Caki2 (cell line): ENCODE data around the gene GKN2. TPM values are rescaled to one million over a fixed set of nuclear protein-coding genes. Genes with fewer than 3 reads are reported as not detected.

Source experiments
- DNase-seq: peaks from one replicate; pipeline ENCODE4 v3.0.0-alpha.2; 2015; ENCODE audit warnings: low read depth
- in situ Hi-C: cut with HindIII; loops from 2 replicates; pipeline ENCODE4 v1.10.0; 2016; ENCODE audit warnings: low sequenced_read_pairs, low pct_unique_long_range_greater_than_20kb, mixed read lengths
- total RNA-seq: library from RNA; depleted of rRNA; stranded (reverse); fragments of >200 nt; shearing (Covaris generic); gene quantifications from 2 replicates; pipeline ENCODE4 v1.2.3, GENCODE V29; 2014; ENCODE audit warnings: low replicate concordance

The GKN2 gene
- total RNA-seq, 1 experiment from 2014 or later, result not detected

DNA sequence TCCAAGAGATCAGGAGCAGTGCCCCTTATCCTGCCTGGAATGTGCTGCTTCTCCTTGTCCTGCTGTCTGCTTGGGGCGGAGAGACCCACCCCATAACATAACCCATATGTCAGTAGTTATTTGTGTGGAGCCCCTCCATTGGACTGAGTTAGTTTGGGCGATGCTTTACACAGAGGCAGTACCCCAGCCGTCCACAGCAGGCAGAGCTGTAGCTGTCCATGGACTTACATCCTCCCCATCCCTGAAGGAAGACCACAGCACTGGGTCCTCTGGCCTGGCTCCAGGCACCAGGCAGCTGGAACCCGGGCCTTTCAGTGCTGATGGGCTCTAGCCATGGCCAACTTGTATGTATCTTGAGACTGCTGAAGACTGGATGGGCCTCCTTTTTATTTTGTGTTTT, 20.3 kb downstream of the GKN2 start:
- DNase-seq, result no peak
- in situ Hi-C loops, result no loop called here

DNA sequence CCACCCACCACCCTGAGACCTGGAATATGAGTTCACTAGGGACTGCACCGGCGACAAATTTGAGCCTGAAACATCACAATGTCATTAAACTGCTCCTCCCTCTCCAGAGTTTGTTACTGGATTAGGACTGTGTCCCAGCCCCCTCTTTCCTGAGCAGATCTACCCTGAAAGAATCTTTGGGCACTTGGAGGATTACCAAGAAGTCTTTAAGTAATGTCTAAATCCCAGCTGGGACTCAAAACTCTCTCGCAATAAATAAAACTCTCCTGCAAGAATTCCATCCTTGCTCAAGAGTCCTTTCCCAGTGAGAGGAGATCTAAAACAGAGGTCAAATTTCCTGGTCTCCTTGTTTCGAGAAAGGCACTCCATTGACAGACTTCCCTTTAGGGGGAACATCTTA, 20.9 kb downstream of the GKN2 start:
- in situ Hi-C loops, result no loop called here
- DNase-seq, result no peak

DNA sequence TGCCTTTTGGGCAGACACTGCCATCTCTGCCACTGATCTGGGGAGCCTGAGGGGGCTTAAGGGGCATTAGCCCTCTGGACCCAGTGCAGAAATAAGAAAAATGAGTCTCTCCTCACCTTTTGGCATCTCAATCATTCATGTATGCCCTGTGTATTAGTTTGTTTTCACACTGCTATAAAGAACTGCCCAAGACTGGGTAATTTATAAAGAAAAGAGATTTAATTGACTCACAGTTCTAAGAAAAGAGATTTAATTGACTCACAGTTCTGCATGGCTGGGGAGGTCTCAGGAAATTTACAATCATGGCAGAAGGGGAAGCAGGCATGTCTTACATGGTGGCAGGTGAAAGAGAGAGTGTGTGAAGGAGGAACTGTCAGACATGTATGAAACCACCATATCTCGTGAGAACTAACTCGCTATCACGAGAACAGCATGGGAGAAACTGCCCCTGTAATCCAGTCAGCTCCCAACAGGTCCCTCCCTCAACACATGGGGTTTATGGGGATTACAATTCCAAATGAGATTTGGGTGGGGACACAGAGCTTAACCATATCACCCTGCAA, 21.5 kb downstream of the GKN2 start:
- DNase-seq, result no peak
- in situ Hi-C loops, result no loop called here

DNA sequence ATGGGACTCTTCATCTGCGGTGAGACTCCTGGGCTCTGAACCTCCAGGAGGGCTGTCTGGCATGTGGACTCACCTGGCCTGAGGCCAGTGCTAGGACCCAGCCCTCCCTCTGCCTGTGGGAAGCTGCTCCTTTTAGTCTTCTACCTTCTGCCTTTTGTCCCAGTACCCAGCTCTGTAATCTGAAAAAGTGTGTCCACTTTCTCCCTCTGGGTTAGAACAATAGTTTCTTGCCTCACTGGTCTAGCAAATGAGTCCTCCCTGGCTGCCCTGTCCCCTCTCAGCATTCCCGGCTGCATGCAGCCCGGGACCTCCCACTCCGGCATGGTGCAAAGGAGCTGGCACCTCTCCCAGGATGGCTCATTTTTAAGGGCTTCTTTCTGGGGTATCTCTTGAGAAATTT, 25.9 kb downstream of the GKN2 start:
- DNase-seq, result no peak
- in situ Hi-C loops, result no loop called here

DNA sequence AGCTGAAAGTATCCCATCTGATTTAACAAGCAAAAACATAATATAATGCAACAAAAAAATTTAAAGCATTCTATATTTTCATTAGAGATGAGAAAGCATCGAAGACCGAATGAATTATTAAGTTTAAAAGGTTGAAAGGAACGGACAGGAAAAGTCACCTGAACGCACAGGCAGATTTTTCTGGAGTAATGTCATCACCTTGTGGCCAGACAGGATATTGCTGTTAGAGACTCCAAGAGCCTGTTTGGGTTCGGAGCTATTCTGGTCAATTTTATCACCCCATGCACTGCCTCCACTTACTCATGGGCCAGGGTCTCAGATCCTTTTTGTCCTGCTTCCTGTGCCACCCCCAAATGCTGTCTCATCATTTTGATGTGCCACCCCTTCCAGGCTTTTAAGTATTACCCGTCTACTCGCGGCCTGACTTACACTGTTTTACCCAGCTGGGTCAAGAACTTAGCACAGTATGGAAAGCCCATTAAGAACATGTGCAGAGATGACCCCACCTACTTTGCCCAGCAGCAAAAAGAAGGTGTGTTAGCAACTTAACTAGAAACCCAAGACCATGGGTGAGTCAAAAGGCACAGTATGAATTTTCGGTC, 27.3 kb downstream of the GKN2 start:
- DNase-seq, result peak; percentile 30
- in situ Hi-C loops, result no loop called here

DNA sequence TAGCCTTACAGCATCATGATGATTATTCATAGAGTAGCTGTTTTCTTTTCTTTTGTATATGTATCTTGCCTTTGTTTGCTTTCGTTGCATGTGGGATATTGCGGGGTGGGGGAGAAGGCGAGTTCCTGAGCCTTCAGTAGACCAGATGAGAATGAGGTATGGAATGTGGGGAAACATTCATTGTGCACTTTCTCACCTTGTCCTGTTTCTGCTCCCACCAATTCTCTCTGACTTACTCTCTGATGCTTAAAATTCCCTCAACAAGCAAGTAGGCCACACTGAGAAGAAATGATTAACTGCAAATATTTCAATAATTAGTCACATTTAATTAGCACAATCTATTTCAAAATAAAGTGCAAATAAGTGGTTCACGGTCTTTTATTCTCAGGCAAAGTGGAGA, 31.0 kb downstream of the GKN2 start:
- in situ Hi-C loops, result no loop called here
- DNase-seq, result no peak

DNA sequence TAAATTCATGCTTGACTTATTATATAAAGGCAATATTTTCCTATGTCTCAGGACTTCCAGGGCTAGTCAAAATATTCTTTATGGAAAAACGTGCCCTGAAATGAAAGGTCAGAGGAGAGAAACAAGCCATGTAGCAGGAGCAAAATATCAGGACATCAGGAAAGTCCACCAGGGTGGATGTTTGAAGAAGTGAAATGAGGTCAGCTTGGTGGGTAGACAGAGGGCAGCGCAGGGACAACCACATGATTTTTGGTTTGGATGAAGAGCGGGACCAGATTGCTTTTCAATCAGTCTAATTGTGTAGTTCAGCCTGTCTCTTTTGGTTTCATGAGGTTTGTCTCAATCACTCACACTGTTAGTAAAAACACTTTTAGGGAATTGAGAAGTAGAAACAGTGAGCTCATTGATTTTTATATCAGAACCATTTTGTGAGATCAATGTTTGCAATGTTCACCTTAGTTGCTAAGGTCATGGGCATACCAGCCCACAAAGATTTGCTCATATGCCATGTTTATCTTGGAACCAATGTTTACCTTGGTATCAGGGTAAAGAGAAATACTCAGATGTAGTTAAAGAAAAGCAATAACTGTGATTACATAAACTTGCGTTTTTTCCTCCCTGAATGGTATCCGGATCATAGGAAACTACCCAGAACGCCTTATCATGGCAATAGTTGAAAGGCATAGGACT, 32.1 kb downstream of the GKN2 start:
- DNase-seq, result no peak
- in situ Hi-C loops, result no loop called here

DNA sequence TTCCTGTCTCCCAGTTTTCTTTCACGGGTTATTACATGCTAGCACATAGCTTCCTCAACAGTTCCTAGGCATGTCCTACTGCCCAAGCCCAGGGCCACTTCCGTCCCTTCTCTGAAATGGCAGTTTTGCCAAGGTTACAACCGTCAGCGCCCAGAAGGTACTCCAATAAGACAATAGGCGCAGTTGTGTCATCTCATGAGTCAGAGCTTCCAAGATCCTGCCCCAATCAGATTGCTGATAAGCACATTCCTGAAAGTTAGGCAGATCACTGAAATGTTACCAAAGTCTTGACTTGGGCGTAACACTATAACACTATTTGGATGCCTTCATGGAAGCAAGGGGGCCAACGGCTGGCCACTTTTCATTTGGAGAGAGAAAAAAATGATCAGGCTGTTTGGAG, 34.2 kb downstream of the GKN2 start:
- in situ Hi-C loops, result no loop called here
- no peak for DNase-seq

DNA sequence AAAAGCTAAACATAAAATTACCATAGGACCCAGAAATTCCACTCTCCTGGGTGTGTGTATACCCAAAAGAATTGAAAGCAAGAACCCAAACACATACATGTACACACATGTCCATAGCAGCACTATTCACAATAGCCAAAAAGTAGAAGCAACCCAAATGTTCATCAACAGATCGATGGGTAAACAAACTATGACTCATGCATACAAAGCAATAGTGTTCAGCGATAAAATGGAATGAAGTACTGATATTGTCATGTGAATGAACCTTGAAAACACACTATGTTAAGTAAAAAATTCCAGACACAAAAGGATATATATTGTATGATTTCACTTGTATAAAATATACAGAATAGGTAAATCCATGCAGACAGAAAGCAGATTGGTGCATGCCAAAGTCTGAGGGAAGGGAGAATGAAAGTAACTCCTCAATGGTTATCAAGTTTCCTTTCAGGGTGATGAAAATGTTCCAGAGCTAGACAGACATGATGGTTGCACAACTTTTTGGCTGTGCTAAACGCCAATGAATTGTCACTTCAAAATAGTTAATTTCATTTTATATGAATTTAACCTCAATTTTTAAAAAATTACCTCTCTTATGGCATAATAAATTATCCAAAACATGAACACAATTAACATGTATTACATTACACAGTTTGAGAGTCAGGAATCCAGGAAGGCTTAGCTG, 35.5 kb downstream of the GKN2 start:
- in situ Hi-C loops, result no loop called here
- DNase-seq, result no peak

DNA sequence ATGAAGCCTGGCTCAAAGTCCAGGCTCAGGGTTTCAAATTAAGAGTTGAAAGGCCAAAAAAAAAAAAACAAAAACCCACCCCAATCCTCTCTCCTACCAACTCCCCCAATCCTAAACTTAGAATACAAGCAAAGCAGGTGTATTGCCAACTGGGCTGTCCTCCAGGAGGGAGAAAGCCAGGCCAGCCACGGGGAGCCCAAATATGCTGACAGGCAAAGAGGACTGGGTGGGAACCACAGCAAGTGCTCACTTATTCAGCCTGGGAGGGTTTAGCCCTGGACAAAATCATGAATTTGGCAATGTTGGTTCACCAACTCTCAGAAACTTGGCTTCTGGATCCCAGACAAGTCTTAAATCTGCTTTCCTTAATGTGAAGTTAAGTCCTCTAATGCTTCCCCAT, 36.5 kb downstream of the GKN2 start:
- DNase-seq, result no peak
- in situ Hi-C loops, result no loop called here

DNA sequence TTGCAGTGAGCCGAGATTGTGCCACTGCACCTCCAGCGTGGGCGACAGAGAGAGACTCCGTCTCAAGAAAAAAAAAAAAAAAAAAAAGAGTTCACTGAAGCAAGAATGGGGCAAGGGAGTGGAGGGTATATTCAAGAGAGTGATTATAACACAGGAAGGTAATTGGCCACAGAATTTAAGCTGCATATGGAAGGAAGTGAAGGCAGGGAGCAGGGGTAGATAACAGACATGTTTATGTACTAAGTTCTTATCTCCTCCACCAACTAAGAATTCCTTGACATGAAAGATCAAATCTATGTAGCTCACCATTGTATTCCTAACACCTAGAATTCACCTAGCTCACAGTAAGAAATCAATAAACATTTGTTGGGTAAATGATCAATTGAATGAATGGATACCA, 37.3 kb downstream of the GKN2 start:
- DNase-seq, result no peak
- in situ Hi-C loops, result no loop called here

DNA sequence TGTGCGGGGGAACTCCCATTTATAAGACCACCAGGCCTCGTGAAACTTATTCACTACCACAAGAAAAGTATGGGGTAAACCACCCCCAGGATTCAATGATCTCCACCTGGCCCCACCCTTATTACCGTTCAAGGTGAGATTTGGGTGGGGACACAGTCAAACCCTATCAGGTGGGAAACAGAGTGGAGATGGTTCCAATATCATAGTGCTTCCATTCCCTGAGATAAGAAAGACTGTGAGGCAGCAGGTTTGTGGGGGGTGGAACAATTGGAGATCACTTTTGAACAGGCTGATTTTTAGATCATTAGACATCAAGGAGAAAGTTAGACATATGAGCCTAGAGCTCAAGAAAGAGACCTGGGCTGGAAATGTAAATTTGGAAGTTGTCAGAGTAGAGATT, 39.3 kb downstream of the GKN2 start:
- no peak for DNase-seq
- in situ Hi-C loops, result no loop called here

DNA sequence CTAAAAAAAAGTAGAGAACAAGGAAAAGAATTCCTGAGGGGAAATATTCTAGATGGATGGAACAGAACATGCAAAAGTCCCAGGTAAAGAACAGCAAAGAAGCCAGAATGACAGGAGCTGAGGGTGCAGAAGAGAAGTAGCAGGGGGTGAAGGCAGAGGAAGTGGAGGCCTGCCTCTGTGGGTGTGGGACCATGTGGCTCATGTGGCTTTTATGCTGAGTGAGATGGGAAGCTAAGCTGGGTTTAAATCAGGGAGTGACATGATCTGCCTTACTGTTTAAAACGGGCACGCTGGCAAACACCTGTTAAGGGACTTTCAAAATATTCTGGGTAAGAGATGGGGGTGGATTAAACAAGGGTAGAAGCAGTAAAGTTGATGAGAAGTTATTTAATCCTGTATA, 40.0 kb downstream of the GKN2 start:
- in situ Hi-C loops, result no loop called here

DNA sequence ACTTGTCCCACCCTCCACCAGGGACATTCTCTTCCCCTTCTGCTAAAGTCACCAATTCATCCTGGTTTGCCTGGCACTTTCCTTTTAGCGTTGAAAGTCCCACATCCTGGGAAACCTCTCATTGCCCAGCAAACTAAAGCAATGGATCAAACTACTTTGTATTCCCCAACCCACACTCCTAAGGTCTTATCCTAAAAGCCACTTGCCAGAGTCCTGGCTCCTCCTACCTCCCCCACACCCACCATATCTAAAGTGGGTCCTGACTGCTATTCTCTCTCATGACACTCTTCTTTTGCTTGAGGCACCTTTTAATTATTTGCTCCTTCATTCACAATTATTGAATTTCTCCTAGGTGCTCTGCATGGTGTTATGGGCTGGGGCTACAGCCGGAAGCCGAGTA, 40.6 kb downstream of the GKN2 start:
- no peak for DNase-seq
- in situ Hi-C loops, result no loop called here

More for the DNA sequence above, 40.0 kb downstream of the GKN2 start:
- DNase-seq, result no peak

DNA sequence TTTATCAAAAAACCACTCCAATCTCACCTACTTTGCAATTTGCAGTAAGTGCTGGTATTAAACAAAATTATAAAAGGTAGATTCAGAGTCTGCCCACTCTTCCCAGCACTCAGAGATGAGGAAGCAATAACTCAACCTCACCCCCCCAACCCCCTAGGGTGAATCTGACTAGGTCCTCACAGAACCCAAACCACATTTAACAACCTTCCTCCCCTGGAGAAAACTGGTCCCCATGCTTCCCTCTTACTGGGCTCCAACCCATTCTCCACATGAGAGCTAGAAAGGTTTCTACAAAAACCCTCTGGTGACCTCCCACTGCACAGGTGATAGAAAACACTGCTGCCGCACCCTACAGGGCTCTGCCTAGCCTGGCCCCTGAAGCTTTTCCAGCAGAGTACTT, 41.0 kb downstream of the GKN2 start:
- DNase-seq, result no peak
- in situ Hi-C loops, result no loop called here

DNA sequence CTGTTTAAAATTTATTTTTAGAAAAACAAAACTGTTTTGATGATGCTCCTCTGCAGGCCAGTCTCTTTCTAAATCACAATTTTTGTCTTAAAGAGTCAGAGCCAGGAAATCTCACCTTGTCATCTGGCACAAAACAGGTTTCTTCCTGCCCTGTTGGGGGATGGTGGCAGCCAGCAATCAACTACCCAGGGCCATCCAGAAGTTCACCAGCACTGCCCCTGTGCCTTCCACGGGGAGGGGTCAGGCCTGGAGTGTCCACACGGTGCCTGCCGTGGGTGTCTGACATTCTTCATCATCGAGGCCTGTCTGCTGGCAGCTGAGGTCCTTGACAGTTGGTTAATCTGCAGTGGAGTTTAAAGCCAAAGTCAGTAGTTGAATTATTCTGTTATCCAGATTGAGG, 41.4 kb downstream of the GKN2 start:
- DNase-seq, result no peak
- in situ Hi-C loops, result no loop called here

DNA sequence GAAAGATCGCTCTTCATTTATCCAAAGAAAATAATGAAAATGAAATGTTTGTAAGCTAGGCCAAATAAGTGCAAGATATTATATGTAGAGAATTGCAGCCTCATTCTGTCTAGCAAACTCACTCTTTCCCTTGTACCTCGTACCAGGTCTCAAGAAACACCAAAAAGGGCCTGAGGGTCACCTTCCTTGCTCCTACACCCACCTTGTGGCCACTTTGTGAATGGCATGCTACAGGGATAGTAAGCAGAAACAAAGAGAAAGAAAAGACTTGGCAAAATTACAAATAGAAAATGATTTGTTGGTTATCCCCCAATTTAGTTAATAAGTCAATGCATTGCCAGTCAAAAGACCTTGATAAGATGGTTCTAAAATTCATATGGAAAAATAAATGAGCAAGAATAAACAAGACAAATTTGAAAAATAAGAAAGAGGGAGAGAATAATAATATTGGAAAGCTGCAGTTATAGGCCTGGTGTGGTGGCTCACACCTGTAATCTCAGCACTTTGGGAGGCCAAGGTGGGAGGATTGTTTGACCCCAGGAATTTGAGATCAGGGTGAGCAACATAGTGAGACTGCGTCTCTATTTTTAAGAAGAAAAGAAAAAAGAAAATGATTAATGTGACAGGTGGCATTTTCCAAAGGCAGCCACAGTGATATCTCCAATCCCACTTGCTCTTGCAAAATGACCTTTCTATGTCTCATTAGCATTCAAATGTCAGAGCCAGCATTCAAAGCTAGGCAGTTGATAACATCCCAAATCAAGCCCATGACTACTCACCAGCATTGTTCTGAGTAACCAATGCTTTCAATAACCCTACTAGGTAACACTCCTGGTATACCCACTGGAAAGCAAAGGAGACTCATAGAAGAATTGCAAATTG, 42.7 kb downstream of the GKN2 start:
- in situ Hi-C loops, result no loop called here

DNA sequence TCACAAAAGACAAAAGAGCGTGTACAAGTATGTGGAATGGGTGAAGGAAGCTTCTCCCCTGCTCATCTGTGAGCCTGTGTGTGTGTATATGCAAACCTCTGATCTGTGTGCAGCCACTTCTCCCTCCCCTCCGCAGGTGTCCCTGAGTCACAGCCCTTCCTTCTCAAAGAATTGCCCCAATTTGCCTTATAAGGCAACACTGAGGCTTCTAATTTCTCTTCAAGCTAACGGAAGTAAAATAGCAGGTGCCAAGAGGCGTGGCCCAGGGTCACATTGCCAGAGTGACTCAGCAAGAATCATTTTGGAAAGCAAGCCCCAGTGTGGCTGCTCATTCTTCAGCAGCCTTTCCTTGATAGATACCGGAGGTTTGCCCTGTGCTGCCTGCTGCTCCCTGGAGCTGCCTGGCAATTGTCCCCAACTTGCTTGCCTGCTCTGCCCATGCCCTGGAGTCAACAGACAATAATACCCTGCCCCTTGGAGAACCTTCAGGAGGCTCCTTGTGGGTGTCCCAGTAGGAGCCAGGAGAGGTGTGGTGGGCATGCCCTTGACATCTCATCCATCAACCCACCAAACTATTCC, 44.2 kb downstream of the GKN2 start:
- peak; percentile 81 for DNase-seq
- in situ Hi-C loops, result no loop called here

More for the DNA sequence above, 42.7 kb downstream of the GKN2 start:
- peak; percentile 50 for DNase-seq
